NCI-H524 (cell line): Measurements from ENCODE around the gene HAPLN1.

Experiments
- DNase-seq, 2 experiments: peaks; one replicate each; lab custom pipeline; 2025; lab: John Stamatoyannopoulos, UW

HAPLN1 gene

DNA sequence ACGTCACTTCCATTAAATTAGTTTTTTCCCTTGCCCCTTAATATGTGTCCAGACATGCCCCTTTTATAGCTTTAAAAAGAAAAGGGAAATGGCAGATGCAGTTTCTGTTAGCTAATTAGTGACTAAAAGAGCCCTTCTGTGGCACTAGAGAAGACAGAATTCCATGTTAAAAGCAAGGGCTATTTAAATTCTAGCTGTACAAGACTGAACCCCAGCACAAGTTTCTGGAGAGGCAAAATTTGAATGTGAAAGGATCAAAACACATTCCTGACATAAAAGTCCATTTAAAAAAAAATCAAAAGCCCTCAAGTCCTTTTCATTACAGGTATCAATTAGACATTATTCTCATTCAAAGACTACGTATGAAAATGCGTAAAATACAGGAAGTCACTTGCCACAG is 78.7 kb downstream of the HAPLN1 start:
- DNase-seq: no peak

DNA sequence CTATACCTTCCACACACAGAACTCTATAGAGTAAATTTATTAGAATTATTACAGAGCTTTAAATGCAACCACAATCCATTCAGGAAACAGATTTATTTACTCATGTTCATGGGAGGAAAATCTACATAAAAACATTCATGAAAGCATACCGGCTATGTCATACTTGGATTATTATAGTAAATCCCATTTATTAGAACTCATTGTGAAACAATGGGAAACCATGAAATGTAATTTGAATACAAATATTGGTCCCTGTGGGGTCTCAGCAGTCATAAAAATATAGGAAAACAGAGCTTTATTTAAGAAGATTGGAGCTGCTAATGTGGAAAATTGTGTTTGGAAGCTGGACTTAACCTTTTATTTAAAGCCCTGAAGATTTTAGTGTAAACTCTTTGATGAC is 80.7 kb downstream of the HAPLN1 start:
- no peak for DNase-seq

DNA sequence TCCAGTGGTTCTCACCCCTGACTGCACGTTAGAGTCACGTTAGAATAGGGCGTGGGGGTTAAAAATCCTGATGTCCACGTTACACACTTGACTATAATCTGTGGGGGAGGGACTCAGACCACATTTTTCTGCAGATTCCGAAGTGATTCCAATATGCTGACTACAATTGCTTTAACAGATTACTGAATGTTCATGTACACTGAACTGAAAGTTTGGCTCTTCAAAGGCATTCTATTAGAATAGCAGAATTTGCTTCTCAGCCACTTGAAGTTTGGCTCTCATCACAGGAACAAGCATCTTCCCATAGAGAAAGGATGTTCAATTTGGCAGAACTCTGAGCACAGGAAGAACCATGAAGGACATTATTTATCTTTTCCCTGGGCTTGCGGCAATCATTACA is 84.5 kb downstream of the HAPLN1 start:
- DNase-seq: no peak

DNA sequence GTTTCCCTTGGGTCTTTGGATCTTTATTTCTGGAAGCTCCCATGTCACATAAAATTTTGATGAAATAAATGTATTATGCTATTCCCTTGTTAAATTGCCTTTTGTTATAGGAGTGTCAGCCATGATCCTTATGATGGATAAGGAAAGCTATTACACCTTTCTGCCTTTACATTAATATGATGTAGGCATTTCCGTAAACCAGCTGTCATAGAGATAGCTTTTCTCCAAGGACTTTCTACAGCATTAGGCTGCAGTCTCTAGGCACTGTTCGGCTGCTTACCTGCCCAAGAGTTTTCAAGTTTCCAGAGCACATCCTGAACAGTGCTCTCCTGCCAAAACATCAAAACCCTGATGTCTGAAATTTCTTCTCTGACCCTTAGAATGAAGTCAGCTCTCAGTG is 87.4 kb downstream of the HAPLN1 start:
- DNase-seq: no peak

DNA sequence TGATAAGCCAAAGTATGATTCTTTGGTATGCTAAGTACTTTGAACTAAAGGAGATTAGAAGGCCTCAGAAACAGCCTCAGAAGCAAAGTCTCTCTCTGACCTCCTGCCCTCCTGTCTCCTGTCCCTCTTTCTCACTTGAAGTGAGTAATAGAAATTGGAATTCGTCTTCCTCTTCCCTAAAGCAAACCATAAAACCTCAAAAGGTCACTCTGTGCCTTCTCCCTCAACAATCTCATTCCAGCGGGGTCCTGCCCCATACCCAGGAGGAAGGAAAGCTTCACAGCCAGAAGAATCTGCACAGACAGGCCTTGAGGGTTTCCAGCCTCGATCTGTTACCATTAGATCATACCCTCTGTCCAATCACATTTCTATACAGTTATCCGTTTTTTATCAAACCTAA is 87.8 kb downstream of the HAPLN1 start:
- no peak for DNase-seq

DNA sequence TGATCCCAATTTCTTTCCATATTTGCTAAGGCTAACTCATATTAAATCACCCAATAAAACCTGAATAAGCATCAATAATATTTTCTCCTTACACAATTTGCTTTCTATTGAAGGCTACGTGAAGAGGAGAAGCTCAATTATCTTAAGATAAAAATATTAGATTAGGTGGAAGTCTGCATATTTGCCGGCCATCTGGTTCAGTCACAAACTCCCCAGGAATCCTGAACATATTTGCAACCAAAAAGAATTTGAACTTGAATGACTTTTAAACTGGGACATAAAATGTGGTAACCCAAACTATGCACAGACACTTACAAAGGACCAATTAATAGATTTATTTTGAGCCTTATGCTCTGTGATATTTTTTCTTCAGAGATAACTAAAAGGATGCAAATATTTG is 92.3 kb downstream of the HAPLN1 start:
- DNase-seq: no peak

DNA sequence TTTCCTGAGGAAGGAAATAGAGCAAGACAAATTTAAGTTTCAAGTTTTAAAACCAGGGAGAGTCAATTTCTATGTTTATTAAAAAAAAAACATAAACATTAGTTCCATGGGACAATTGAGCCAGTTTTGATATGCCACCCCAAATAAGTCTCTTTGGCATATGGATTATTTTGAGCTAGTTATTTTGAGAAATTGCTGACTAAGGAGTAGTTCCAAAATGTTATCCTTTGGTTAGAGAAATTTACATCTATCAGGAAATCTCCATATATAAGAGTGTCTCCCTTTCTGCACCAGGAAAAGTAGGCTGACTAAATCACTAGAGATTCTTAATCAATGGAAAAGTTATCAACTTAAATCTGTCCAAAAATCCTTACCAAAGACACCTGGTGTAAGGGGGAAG is 105.8 kb downstream of the HAPLN1 start:
- no peak for DNase-seq

DNA sequence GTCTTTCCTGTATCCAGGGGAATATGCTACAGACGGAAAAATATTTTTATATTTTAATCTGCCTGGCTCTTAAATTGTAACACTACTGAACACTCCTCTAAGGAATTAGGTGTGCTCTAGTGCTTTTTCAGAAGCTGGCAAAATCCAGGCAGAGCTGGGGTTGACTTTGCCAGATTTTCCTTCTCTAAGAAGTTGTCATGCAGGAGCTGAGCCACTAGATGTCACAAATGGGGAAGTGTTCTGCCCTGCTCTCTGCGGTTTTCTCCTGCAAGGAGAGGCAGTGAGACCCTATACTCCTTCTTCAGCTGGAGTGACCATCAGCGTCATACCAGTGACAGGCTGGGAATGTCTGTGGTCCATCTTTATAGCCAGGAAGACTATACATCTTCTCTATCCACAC is 112.5 kb downstream of the HAPLN1 start:
- DNase-seq: peak; percentile 32 to 48

DNA sequence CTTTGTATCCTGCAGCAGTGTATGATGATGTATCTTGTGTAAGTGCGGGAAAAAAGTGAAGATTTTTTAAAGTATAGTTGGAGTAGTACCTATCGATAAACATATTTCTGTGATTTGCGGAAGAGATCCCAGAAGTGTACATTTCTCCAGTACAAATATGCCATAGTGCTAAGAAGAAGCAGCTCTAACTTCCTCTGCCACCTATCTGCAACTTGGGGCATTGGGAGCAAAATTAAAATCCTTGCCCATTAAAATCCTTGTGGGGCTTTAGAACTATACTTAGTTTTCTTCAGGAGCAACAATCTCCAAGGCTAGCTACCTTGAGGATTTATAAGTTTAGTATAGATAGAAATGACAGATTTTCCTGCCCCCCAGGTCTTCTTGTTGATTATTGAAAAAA is 125.4 kb downstream of the HAPLN1 start:
- no peak for DNase-seq

DNA sequence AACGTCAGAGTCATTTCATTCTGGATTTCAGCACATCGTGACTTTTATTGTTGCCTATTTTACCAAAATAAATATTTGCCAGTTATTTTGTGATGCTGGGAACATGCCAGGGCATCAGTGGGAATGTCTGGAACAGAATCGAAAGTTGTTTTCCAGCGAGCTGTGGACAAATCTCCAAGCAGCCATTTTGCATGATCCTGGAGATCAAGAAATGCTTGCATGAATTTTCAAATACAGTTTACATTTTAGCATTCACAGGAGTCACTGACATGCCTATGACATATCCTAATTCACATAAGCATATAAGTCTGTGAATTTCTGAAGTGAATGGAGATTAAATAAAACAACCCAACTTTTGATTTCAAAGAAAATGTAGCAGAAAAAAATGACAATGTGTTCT is 129.7 kb downstream of the HAPLN1 start:
- DNase-seq: no peak

DNA sequence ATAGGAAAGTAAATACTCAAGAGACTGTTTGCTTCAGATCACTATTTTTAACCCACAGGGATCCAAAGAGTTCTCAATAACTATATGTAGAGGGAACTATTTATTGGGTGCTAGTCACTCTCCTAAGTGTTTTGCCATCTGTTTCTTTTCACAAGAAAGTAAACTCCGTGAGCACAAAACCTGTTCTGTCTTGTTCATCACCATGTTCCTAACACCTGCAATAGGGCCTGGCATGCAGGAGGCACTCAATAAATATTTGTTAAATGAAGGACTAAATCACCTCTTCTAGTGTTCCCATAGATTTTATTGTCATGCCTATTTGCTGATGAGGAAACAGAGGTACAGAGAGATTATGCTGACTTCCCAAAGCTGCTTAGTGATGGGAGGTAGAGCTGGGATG is 130.9 kb downstream of the HAPLN1 start:
- peak in 1 of 2 experiments; percentile 5 for DNase-seq
